Karpas-422 (cell line): ENCODE measurements around the gene RNF157. TPM values are rescaled to one million over a fixed set of nuclear protein-coding genes. Genes with fewer than 3 reads are reported as not detected.

ENCODE experiments used
- DNase-seq: peaks from one replicate; pipeline ENCODE4 v3.0.0-alpha.2; 2015
- H2AFZ ChIP-seq: fragments of 200-600 bp; sonication (generic); 2 replicates; pipeline ENCODE4 v1.6.1; 2014; ENCODE audit warnings: antibody characterized with exemption, low read length, mixed read lengths
- H3K27ac ChIP-seq: fragments of 200-600 bp; sonication (generic); 2 replicates; pipeline ENCODE4 v1.5.1; 2014; ENCODE audit warnings: mild to moderate bottlenecking, low read length, moderate library complexity
- H3K27me3 ChIP-seq: fragments of 200-600 bp; sonication (generic); 2 replicates; pipeline ENCODE4 v1.6.1; 2014; ENCODE audit warnings: low read length, mixed read lengths
- H3K36me3 ChIP-seq: fragments of 200-600 bp; sonication (generic); 2 replicates; pipeline ENCODE4 v1.6.1; 2014; ENCODE audit warnings: low read length, mixed read lengths; ENCODE audit not compliant: insufficient read depth
- H3K4me1 ChIP-seq: fragments of 200-600 bp; sonication (generic); 2 replicates; pipeline ENCODE4 v1.6.1; 2014; ENCODE audit warnings: mild to moderate bottlenecking, low read length, mixed read lengths
- H3K4me2 ChIP-seq: fragments of 200-600 bp; sonication (generic); 2 replicates; pipeline ENCODE4 v1.6.1; 2014; ENCODE audit warnings: low read length, low read depth, mild to moderate bottlenecking; ENCODE audit not compliant: poor library complexity, severe bottlenecking
- H3K4me3 ChIP-seq: fragments of 200-600 bp; sonication (generic); 2 replicates; pipeline ENCODE4 v1.5.1; 2014; ENCODE audit warnings: mild to moderate bottlenecking, antibody characterized with exemption, low read length, mixed read lengths
- H3K79me2 ChIP-seq: fragments of 200-600 bp; sonication (generic); 2 replicates; pipeline ENCODE4 v1.6.1; 2014; ENCODE audit warnings: mild to moderate bottlenecking, low read length, mixed read lengths
- H3K9ac ChIP-seq: fragments of 200-600 bp; sonication (generic); 2 replicates; pipeline ENCODE4 v1.6.0; 2014; ENCODE audit warnings: low read length
- H3K9me2 ChIP-seq: fragments of 200-600 bp; sonication (generic), shearing (Covaris generic); replicated peaks from 2 replicates; pipeline ENCODE4 v1.6.0; 2014; ENCODE audit warnings: mild to moderate bottlenecking, low read length, moderate library complexity; ENCODE audit not compliant: insufficient read depth
- H3K9me3 ChIP-seq: fragments of 300-700, 200-600 bp; sonication (generic); 2 replicates; pipeline ENCODE4 v1.6.1; 2014; ENCODE audit warnings: low read length, mixed read lengths
- H4K20me1 ChIP-seq: fragments of 200-600 bp; sonication (generic); 2 replicates; pipeline ENCODE4 v1.6.1; 2014; ENCODE audit warnings: mild to moderate bottlenecking, antibody characterized with exemption, low read length, low read depth; ENCODE audit not compliant: insufficient read depth
- total RNA-seq: library from RNA; depleted of rRNA; stranded (reverse); fragments of >200 nt; shearing (Covaris generic); gene quantifications from 2 replicates; pipeline ENCODE4 v1.2.3, GENCODE V29; 2014; ENCODE audit warnings: low replicate concordance

RNF157 gene
- total RNA-seq, 1 experiment from 2014 or later: not detected

DNA sequence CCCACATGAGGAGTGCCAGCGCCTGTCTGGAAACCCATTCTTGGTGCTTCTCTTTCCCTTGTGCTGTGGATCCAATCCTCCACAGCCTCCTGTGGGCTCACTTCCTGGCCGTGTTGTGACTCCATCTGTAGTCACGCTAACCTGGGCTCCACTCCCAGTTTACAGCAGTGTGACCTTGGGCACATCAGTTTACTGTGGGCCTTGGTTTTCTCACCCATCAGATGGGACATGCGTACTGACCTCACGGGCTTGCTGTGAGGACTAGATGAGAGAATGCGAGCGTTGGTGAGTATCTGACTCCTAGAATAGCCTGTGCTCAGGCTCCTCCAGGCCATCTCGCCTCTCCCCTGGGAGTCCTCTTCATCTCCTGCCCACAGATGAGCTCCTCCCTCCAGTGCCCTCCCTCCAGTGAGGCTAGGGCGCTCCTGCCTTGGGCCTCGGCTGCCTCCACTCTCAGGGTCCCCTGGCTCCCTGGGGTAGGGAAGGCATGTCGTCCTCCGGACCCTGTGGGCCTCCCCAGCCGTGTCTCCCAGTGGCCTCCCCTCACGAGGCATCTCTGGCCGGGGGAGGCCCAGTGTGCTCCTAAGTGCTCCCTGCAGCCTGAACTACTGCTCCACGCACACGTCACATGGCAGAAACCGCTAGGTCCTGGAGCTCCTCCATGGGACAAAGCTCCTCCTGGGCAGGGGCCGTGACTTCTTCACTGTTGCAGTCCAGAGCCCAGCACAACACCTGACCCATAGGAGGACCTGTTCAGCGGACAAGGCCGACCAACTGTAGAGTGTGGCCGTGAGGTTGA is 94.0 kb downstream of the RNF157 start:
- DNase-seq: no peak
- no peak overlapping the region for H3K4me2 ChIP-seq

DNA sequence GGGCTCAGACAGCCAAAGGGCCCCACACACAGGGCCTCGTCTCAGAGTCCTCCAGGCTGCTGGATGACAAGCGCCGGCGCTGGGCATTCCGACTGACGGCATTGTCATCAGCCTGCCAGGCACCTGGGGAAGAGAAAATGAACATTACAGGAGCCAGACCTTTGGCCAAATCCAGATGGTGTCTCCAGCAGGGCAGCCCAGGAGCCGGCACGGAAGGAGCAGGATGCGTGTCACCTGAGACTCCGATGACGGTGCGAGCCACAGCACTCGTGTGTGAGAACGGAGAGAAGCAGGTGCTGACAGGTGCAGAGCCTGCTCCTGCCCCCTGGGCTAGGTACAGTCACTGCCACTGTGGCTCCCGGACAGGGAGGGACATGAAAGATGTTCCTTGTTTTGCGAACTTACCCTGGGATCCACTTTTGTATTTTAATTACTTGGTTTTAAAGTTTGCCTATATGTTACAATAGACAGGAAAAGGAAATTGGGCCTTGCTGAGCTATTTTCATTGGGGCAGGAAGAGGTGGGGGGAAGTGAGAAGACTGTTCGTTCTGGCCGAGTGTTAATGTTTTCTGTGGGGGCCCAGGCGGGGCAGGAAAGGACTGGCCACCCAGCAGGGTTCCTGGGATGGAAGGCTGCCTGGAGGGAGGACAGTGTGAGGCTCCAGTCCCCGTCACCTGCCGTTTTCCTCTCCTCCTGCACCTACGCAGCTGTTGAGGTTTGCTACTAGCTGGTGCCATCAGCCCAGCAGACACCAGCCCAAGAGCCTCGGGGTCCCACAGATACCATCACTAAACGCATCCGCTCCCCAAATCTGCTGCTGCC is 94.9 kb downstream of the RNF157 start:
- no peaks in the 10 kb centered on the region for H3K27me3 ChIP-seq
- no peaks in the 10 kb centered on the region for H3K79me2 ChIP-seq
- H3K9me3 ChIP-seq: no peaks in the 10 kb centered on the region
- no peaks in the 10 kb centered on the region for H4K20me1 ChIP-seq
- H3K36me3 ChIP-seq: no peaks in the 10 kb centered on the region
- no peak overlapping the region for H3K4me2 ChIP-seq
- H3K9ac ChIP-seq: no peak overlapping the region
- no peak overlapping the region for H3K4me3 ChIP-seq
- no peaks in the 10 kb centered on the region for H3K9me2 ChIP-seq
- peaks cover 9% of the 10 kb centered on the region for H3K4me1 ChIP-seq
- no peak for DNase-seq
- no peak overlapping the region for H3K27ac ChIP-seq
- no peak overlapping the region; the same call in 1 of the 2 replicates for H2AFZ ChIP-seq

More for the DNA sequence above, 94.0 kb downstream of the RNF157 start:
- no peak overlapping the region for H3K27ac ChIP-seq
- no peaks in the 10 kb centered on the region for H3K79me2 ChIP-seq
- no peak overlapping the region for H3K9ac ChIP-seq
- peaks cover 3% of the 10 kb centered on the region for H3K4me1 ChIP-seq
- H3K4me3 ChIP-seq: no peak overlapping the region
- no peaks in the 10 kb centered on the region for H3K9me2 ChIP-seq
- no peaks in the 10 kb centered on the region for H3K36me3 ChIP-seq
- no peak overlapping the region for H2AFZ ChIP-seq
- H4K20me1 ChIP-seq: no peaks in the 10 kb centered on the region
- H3K9me3 ChIP-seq: no peaks in the 10 kb centered on the region
- H3K27me3 ChIP-seq: no peaks in the 10 kb centered on the region

DNA sequence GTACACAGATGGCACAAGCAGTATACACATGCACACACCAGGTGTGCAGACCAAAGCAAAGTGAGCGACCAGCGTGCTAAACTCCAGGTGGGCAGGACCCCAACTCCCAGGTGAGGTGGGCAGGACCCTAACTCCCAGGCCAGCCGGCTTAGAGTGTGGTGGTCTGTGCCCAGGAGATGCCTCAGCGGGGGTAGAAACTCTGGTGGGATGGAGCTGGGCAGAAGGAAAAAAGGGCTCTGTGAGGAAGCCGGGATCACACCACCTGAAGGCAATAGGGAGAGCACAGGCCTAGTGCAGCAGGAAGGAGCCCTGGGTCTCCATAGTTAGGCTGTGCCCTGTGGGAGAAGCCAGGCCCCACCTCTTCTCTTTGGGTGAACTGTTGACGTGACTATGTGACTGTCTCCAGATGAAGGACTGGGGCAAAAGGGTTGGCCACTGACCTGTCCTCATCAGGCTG is 97.7 kb downstream of the RNF157 start:
- no peaks in the 10 kb centered on the region for H3K36me3 ChIP-seq
- H3K4me3 ChIP-seq: no peak overlapping the region
- H3K27ac ChIP-seq: no peak overlapping the region
- H3K27me3 ChIP-seq: no peaks in the 10 kb centered on the region
- no peaks in the 10 kb centered on the region for H3K79me2 ChIP-seq
- peaks cover 9% of the 10 kb centered on the region for H3K4me1 ChIP-seq
- no peak overlapping the region for H2AFZ ChIP-seq
- no peak overlapping the region for H3K9ac ChIP-seq
- H4K20me1 ChIP-seq: no peaks in the 10 kb centered on the region
- no peaks in the 10 kb centered on the region for H3K9me3 ChIP-seq
- no peaks in the 10 kb centered on the region for H3K9me2 ChIP-seq
- no peak overlapping the region for H3K4me2 ChIP-seq
- DNase-seq: no peak

DNA sequence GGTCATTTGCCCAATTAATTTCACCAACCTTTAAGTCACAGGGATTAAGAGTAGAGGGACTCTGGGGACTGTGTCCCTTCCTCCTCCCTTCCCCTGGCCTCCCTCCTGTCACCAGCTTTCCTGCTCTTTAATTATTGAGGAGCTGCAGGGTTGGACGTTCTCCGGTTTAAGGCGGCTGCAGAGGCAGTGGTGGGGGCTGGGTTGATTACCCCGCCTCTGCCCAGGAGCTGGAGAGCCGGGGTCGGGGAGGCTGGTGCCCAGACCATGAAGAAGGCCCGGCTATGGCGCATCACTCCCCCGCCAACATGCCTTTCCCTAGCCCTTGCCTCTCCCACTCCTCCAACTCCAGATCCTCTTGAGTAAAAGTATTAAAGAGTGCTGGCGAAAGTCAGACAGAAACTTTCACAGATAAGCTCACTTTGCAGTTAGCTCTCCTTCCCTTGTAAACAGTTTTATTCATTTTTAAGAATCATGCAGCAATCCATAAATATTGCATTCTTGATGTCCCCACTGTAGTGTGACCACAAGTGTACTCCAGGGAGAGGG is 98.2 kb downstream of the RNF157 start:
- Histone ChIP-seq H3K4me1 (peaks cover 9% of the 10 kb centered on the region), H3K27ac (no peak overlapping the region), H2AFZ (no peak overlapping the region), H4K20me1 (no peaks in the 10 kb centered on the region), H3K9me2 (no peaks in the 10 kb centered on the region), H3K9ac (no peak overlapping the region), H3K4me3 (no peak overlapping the region), H3K27me3 (no peaks in the 10 kb centered on the region), H3K9me3 (no peaks in the 10 kb centered on the region), H3K36me3 (no peaks in the 10 kb centered on the region), H3K4me2 (no peak overlapping the region), H3K79me2 (no peaks in the 10 kb centered on the region)
- no peak for DNase-seq

DNA sequence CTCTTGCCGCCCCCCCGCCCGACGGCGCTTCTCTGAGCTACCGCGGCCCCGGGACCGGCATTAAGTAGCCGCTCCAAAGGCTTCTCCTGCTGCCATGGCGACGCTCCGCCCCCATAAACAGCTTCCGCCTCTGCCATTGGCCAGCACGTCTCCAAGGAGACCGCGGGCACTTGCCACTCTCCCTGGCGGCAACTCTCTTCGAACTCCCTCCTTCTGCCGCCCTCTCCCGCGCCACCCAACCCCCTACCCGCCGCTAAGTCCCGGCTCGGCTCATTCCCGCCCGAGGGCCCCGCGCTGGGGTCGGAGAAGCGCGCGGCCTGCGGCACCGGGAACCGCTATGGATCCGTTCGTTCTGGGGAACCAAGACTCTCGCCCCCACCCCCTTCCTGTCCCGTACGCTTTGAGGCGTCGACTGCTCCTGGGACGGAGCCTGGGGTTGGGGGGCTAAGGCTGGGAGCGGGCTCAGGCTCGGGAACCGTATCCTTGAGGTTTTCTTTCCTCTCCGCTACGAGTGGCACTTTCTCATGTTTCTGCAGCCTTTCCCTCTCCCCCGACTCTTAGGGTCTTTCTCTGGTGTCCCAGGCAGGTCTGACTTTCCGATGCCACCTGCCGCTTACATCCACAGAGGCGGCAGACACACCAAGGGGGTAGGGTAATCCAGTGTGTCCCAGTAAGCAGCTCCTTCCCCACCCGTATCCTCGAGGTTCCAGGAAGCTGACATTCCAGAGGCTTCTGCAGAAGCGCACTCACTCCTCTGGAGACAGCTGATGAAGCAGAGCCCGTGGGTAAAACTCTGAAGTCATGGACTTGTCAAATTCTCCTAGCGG is 98.9 kb downstream of the RNF157 start, which contains the start of gene FOXJ1:
Gene FOXJ1, minus strand, starts transcription at position 34 of the 827 bp plus-strand sequence. CDS start 850 bp downstream, outside the sequence.
- no peaks in the 10 kb centered on the region for H3K79me2 ChIP-seq
- H3K4me3 ChIP-seq: peak within 1 kb of the TSS; percentile 58
- no peaks in the 10 kb centered on the region for H3K27me3 ChIP-seq
- H3K4me1 ChIP-seq: peaks cover 9% of the 10 kb centered on the region
- no peak within 1 kb of the TSS for H3K27ac ChIP-seq
- no peaks in the 10 kb centered on the region for H4K20me1 ChIP-seq
- H3K9me2 ChIP-seq: no peaks in the 10 kb centered on the region
- H3K36me3 ChIP-seq: no peaks in the 10 kb centered on the region
- H3K9me3 ChIP-seq: no peaks in the 10 kb centered on the region
- peak within 1 kb of the TSS; percentile 69 for H3K4me2 ChIP-seq
- H3K9ac ChIP-seq: no peak within 1 kb of the TSS
- no peak within 1 kb of the TSS for H2AFZ ChIP-seq
- DNase-seq: peak; percentile 95

DNA sequence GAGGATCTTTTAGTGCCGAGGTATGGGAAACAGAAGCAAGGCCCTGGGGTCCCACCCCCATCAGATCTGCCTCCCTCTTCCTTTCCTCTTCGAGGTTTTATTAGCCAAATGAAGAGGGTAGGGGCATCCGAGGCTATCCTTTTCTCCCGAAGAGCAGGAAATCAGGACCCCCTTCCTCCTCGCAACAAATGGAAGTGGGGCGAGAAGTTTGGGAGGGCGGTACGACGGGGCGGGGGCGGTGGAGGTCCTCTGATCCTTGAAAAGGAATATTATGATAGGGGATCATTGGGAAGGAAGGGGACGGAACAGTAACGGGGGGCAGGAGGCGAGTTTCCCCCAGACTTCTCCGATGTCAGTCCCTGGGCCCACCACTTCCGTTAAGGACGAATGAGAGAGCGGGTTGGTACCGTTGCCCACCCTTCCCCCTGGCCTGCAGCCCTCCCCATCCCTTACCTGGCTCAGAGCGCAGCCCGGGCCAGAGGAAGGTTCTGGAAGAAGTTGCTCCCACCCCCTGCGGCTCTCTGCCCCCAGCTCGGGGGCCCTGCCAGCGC is 99.6 kb downstream of the RNF157 start:
- H4K20me1 ChIP-seq: no peaks in the 10 kb centered on the region
- H3K4me1 ChIP-seq: peaks cover 9% of the 10 kb centered on the region
- H3K9me3 ChIP-seq: no peaks in the 10 kb centered on the region
- H3K4me2 ChIP-seq: peak overlapping the region; percentile 69
- no peaks in the 10 kb centered on the region for H3K27me3 ChIP-seq
- no peaks in the 10 kb centered on the region for H3K79me2 ChIP-seq
- peak overlapping the region; percentile 58; the same call in 1 of the 2 replicates for H3K4me3 ChIP-seq
- H3K27ac ChIP-seq: no peak overlapping the region
- H3K36me3 ChIP-seq: no peaks in the 10 kb centered on the region
- no peaks in the 10 kb centered on the region for H3K9me2 ChIP-seq
- DNase-seq: no peak
- no peak overlapping the region for H2AFZ ChIP-seq
- no peak overlapping the region for H3K9ac ChIP-seq

DNA sequence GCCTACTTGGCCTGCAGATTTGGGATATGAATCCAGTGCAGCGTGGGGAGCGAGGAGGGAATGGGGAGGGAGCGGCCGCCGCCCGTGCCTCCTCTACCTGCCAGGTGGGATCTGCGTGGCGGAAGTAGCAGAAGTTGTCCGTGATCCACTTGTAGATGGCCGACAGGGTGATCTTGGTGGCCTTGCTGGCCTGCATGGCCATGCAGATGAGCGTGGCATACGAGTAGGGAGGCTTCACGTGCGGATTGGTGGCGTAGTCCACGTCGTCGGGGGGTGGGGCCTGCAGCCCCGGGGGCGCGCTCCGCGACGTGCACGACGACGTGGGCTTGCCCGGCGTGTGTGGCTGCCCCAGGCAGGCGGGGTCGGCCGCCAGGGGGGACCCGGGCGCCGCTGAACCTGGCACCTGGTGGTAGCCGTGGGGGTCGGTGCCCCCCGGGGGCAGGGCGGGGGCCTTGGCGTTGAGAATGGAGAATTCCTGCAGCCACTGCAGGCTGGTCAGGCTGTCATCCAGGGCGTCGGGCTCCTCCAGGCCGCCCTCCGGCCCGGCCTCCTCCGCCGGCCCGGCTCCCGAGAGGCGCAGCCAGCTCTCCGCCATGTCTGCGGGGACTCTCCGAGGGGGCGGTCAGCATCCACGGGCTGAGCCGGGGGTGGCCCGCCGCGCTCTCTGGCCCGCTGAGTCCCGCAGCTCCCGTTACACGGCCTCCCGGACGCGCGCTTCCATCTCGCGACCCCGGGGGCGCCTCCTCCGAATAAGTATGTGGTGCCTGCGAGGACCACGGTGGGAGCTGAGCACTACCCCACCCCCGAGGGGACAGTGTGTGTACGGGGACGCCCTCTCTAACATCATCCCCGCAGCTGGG is 100.3 kb downstream of the RNF157 start:
- Histone ChIP-seq H3K27ac (no peak overlapping the region), H4K20me1 (no peaks in the 10 kb centered on the region), H3K36me3 (no peaks in the 10 kb centered on the region), H3K9me3 (no peaks in the 10 kb centered on the region), H3K4me1 (peaks cover 15% of the 10 kb centered on the region), H3K9ac (no peak overlapping the region), H3K4me3 (no peak overlapping the region), H3K9me2 (no peaks in the 10 kb centered on the region), H2AFZ (no peak overlapping the region), H3K4me2 (no peak overlapping the region), H3K79me2 (no peaks in the 10 kb centered on the region), H3K27me3 (no peaks in the 10 kb centered on the region)
- no peak for DNase-seq
